NCI-H2029 (cell line): ENCODE data around the gene GRIA4.
"Not testable (repeated sequence)": the region's sequence is repeated elsewhere in the genome, so short reads cannot be mapped to it uniquely, and the experiment has no call there.

ENCODE experiments used
- DNase-seq: peaks from one replicate; lab custom pipeline; 2025; lab: John Stamatoyannopoulos, UW

Gene GRIA4

GRCh38 chr11:105860105-105860504, 250.2 kb downstream of the GRIA4 start:
- no peak for DNase-seq

- peak; percentile 16 for DNase-seq
These were observed 251.4 kb downstream of the GRIA4 start for GRCh38 chr11:105861225-105861624.

DNA sequence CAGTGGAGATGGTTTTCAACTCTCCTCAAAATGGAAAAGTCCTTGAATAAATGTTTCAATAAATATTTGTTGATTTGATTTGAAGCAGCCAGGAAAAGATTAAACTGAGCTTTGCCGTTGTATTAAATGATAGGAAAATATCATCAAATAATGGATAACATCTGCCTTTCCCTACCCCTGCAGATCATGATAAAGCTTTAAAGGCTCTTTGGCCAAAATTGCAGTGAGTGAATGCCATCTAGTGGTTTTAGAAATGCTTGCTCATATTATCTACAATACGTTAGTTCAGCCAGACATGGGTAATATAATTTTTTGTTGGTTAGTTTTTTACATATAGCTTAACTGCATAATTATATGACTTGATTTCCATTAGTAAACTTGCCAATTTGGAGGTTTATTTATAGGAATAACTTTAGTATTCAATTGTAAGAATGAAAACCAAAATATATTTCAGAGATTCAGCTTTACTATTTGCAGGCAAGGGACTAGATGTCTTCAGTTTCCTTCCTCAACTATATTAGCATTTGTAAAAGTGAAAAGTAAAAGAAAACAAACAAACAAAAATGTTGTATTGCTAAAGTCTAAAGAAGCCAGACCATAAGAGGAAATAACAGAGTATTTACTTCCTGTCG, 253.0 kb downstream of the GRIA4 start:
- peak; percentile 52 for DNase-seq

- DNase-seq = no peak
These were observed 253.7 kb downstream of the GRIA4 start for GRCh38 chr11:105863523-105863922.

DNA sequence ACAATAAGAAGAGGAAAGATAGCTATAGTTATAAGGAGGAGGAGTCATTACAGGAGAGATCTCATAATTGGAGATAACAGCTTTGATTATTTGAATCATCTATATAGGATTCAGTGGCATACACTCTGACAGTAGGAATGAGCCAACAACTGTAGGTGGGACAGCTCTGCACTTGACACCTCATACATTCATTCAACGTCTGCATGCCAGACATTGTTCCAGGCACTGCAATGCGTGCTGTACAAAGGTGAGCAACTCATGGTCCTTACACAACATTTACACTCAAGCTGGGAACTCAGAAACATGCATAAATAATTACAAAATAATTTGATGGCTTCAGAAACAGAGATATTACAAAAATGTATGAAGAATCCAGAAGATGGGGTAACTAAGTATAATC, 257.9 kb downstream of the GRIA4 start:
- no peak for DNase-seq

GRCh38 chr11:105868762-105869285, 259.0 kb downstream of the GRIA4 start:
- DNase-seq = no peak

DNA sequence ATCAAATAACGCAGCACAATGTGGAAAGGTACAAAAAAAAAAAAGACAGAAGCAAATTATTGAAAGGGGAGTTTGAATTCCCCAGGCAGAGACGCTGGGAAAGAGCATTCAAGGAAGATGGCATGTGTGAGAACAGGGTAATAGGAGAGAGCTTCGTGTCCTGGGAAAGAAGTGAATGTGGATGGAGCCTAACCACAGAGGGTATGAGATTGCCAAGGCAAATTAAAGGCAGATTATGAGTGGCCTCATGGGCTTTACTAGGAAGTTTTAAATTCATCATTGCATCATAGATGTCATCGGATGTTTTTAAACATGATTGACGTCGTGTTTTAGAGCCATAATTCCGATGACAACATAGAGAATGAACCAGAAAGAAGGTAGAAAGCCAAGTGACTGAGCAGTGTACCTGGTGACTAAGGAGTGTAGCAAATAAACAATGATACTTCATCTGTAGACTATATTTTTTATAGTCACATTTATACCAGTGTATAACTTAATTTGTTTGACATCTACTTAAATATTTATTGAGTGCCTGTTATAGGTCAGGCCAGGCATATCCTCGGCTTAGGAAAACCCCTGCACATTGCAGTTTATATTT, 260.7 kb downstream of the GRIA4 start:
- no peak for DNase-seq

DNA sequence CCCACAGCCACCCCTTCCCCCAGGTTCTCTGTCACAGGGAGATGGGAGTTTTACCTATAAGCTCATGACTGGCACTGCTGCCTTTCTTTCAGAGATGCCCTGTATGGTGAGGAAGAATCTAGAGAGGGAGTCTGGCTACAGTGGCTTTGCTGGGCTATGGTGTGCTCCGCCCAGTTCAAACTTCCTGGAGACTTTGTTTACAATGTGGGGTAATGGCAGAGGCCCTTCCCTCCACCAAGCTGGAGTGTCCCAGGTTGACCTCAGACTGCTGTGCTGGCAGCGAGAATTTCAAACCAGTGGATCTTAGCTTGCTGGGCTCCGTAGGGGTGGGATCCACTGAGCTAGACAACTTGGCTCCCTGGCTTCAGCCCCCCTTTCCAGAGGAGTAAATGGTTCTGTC, 268.6 kb downstream of the GRIA4 start:
- DNase-seq = no peak

DNA sequence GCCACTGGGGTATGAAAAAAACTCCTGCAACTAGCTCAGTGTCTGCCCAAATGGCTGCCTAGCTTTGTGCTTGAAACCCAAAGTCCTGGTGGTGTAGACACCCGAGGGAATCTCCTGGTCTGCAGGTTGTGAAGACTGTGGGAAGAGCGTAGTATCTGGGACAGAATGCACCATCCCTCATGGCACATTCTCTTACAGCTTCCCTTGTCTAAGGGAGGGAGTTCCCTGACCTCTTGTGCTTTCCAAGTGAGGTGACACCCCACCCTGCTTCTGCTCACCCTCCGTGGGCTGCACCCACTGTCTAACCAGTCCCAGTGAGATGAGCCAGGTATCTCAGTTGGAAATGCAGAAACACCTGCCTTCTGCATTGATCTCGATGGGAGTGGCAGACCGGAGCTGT, 269.1 kb downstream of the GRIA4 start:
- not testable (repeated sequence) for DNase-seq

GRCh38 chr11:105881027-105881426, 271.2 kb downstream of the GRIA4 start:
- peak; percentile 63 for DNase-seq

- no peak for DNase-seq
These were observed 274.6 kb downstream of the GRIA4 start for GRCh38 chr11:105884436-105884835.

DNA sequence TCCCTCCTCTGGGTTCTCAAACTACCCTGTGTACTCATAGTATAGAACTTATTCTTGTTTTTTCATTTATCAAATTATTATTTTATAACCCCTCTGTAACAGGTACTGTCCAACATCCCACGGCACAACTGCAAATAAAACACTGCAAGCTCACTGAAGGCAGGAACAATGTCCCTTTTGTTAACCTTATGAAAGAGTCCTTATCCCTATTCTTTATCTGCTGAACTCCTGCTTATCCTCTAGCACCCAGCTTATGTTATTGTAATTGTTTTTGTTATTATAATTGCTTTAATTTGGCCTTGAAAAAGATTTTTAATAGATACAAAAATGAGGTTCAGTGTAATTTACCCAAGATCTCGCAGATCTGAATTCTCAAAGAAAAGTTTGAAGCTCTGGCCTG, 281.8 kb downstream of the GRIA4 start:
- DNase-seq = no peak

DNA sequence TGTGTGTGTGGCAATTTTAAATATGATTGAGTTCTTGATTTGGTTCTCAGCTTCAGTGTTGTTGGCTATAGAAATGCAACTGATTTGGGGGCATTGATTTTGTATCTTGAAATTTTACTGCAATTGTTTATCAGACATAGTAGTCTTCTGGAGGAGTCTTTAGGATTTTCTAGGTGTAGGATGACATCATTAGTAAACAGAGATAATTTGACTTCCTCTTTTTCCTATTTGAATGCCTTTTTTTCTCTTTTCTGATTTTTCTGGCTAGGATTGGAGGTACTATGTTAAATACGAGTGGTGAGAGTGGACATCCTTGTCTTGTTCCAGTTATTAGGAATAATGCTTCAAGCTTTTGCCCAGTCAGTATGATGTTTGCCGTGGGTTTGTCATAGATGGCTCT, 287.3 kb downstream of the GRIA4 start:
- no peak for DNase-seq

DNA sequence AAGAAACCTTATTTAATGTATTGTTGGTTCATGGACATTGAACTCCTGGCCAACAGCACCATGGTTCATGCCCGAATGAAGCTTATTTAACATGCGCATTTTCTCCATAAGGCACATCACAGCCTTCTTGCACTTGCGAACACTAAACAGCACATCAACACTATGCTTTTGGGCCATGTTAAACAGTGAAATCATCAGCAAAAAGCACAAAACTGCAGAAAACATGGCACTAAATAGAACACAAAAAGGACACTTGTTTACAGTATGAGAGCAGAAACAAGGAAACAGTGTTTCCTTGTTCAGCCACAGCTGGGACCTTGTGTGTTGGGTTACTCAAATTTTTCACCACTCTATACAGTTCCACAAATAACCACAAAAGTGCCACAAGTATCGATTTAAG, 289.9 kb downstream of the GRIA4 start:
- no peak for DNase-seq

DNA sequence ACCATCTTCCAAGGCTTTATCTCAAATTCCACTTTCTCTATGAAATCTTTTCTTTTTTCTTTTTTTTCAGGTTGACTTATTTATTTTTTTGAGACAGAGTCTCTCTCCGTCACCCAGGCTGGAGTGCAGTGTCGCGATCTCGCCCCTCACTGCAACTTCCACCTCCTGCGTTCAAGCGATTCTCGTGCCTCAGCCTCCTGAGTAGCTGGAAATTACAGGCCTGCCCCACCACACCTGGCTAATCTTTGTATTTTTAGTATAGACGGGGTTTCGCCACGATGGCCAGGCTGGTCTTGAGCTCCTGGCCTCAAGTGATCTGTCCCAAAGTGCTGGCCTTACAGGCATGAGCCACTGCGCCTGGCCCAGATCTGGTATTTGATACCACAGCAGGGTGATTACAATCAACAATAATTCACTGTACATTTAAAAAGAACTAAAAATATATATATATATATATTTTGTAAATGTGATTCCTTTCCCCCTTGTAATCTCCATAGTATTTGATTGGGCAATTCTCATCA, 290.7 kb downstream of the GRIA4 start:
- DNase-seq = no peak

DNA sequence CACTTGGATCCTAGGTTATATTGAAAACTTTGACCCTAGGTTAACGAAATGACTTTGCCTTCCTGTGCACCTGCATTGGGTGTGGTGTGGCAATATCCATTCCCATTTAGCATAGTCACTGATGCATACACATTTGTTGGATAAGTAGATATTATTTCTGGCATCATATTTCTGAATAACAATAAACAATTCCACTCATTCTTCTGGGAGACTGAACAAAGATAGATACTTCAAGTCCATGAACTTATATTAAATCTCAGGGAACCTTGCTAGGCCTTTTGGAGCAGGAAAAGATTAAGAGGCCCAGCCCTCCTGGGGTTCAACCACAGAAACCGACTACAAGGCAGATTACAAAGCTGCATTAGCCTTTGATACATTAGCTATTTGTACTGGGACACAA, 293.2 kb downstream of the GRIA4 start:
- no peak for DNase-seq

- DNase-seq = no peak
These were observed 296.6 kb downstream of the GRIA4 start for GRCh38 chr11:105906517-105906916.

GRCh38 chr11:105907319-105907718, 297.4 kb downstream of the GRIA4 start:
- no peak for DNase-seq

GRCh38 chr11:105910095-105910715, 300.3 kb downstream of the GRIA4 start:
- peak; percentile 64 for DNase-seq

GRCh38 chr11:105911454-105911853, 301.6 kb downstream of the GRIA4 start:
- no peak for DNase-seq

DNA sequence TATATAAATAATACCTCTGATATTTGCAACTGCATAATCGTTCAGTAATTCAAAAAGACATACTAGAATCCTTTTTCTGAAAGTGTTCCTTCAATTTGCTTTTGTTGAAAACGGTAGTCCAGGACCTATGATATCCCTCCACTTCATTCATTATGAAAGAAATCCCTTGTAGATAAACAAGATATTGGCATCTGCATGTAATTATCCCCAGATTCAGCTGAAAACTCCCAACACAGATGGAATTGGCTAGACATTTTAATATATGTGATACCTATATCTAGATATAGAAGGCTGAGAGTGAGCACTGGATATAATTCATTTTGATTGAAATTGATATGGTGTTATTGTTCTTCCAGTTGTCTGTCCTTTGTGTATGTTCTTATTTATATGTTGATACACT, 302.8 kb downstream of the GRIA4 start:
- DNase-seq = no peak

DNA sequence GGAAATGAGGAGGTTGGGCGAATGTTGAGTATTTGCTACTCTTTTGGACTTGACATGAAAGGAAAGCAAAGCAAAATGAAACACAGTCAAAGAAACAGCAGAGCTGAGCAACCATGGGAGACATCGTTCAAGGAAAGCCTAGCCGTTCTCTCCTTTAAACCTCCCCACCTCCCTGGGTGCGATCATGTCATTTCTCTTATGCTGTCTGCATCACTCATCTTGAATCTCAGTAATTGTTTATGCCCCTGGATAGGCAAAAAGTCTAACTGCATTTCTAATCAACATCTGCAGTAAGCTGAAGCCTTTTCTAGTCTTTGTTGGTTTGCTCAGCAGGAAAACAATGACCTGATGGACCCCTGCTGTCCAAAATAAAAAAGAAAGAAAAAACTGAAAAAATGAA, 305.1 kb downstream of the GRIA4 start:
- DNase-seq = no peak

DNA sequence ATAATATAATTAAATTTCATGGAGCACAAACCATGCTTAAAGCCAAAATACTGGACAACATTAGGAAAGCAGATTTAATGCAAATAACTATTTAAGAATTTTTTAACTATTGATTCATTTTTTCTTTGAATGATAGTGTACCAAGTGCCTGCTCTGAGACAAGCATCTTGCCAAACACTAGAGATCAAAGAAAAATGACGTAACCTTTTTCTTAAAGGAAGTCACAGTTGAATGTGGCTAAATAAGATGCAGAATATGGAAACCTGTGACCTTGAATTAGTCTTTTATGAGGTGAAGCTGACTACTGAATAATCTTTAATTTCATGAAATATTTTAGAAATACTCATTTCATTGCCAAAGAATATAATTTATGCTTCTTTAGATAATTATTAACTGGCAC, 308.2 kb downstream of the GRIA4 start:
- DNase-seq = no peak
